Esophagus squamous epithelium (tissue), 4 donors: Measurements from ENCODE around the gene IKZF5.
A peak's percentile ranks its signal among the peaks of the same experiment; 100 is the strongest.

ENCODE experiments used
- CTCF ChIP-seq, 6 experiments: fragments of 450-650 bp in 4 of 6; fragments of 200-600 bp in 2 of 6; sonication (generic) in 2 of 6; IDR thresholded peaks; one replicate each; pipeline ENCODE4 v1.5.1; 2016 to 2019; ENCODE audit warnings: antibody characterized with exemption in 6 of 6, mild to moderate bottlenecking in 4 of 6, moderate library complexity in 4 of 6
- POLR2A ChIP-seq, 4 donors: fragments of 450-650 bp; IDR thresholded peaks; one replicate each; pipeline ENCODE4 v1.6.1; 2017; ENCODE audit warnings: antibody characterized with exemption in 4 of 4, mild to moderate bottlenecking in 4 of 4, moderate library complexity in 3 of 4

- no peak for TF ChIP-seq POLR2A (IDR thresholded peaks at IDR 0.05)
- peak in 5 of 6 experiments; percentile 43 to 77 (median 62) for TF ChIP-seq CTCF (IDR thresholded peaks at IDR 0.05)
Measured at GRCh38 chr10:123043409-123043925, 34.9 kb upstream of the IKZF5 start.
